IMR-90 (cell line): ENCODE data around the gene CTNND2. TPM values are rescaled to one million over a fixed set of nuclear protein-coding genes. Genes with fewer than 3 reads are reported as not detected.

ENCODE experiments used
- ATAC-seq: fragments of 200-7000 bp; cut with Tn5 transposase; 2 replicates; pipeline ENCODE4 v1.9.1; 2020; ENCODE audit warnings: low read depth, mild to moderate bottlenecking, moderate library complexity
- BruUV-seq: library from RNA; stranded (reverse); fragments of 400-500 nt; replicated peaks from 2 replicates; lab custom pipeline; 2021; lab: Mats Ljungman, UMichigan
- CTCF ChIA-PET: fragments of 300-600 bp; formaldehyde crosslinking; extraction: SDS; loops from one replicate; lab custom pipeline; 2021; ENCODE audit warnings: antibody characterized with exemption; lab: Yijun Ruan, JAX
- POLR2A ChIA-PET: fragments of 300-600 bp; sonication (Branson Sonifier 250); formaldehyde crosslinking; loops from one replicate; lab custom pipeline; 2022; ENCODE audit warnings: antibody characterized with exemption; ENCODE audit not compliant: unreplicated experiment; lab: Charles Lee
- DNase-seq: peaks from one replicate; pipeline ENCODE4 v3.0.0; 2013
- H2AFZ ChIP-seq: replicated peaks from 2 replicates; pipeline ENCODE3; 2013; ENCODE audit warnings: low read length, mild to moderate bottlenecking; ENCODE audit not compliant: poor library complexity
- H2AK5ac ChIP-seq: 2 replicates; pipeline ENCODE4 v1.6.1; 2013; ENCODE audit warnings: low read depth, low read length, inconsistent platforms
- H2AK9ac ChIP-seq: replicated peaks from 2 replicates; pipeline ENCODE3; 2013; ENCODE audit warnings: mild to moderate bottlenecking, low read depth, low read length, moderate library complexity; ENCODE audit not compliant: poor library complexity
- H2BK120ac ChIP-seq: 2 replicates; pipeline ENCODE4 v1.6.1; 2013; ENCODE audit warnings: low read depth, low read length, inconsistent platforms
- H2BK15ac ChIP-seq: 3 replicates; pipeline ENCODE4 v1.6.1; 2013; ENCODE audit warnings: low read depth, low read length, inconsistent platforms
- H2BK20ac ChIP-seq: 2 replicates; pipeline ENCODE4 v1.6.1; 2013; ENCODE audit warnings: low read depth, mild to moderate bottlenecking, inconsistent platforms, low read length, moderate library complexity
- H2BK5ac ChIP-seq: 2 replicates; pipeline ENCODE4 v1.6.1; 2013; ENCODE audit warnings: mild to moderate bottlenecking, low read depth, low read length, inconsistent platforms; ENCODE audit not compliant: poor library complexity, severe bottlenecking
- H3K14ac ChIP-seq: replicated peaks from 2 replicates; pipeline ENCODE4 v1.6.1; 2013; ENCODE audit warnings: low read depth, low read length, inconsistent platforms
- H3K18ac ChIP-seq: 2 replicates; pipeline ENCODE4 v1.6.1; 2013; ENCODE audit warnings: low read depth, low read length, control low read depth
- H3K23ac ChIP-seq: 2 replicates; pipeline ENCODE4 v1.6.1; 2013; ENCODE audit warnings: low read depth, low read length, inconsistent platforms
- H3K27ac ChIP-seq: 2 replicates; pipeline ENCODE4 v1.5.1; 2013; ENCODE audit warnings: mild to moderate bottlenecking, control low read depth, low read length; ENCODE audit not compliant: insufficient read depth
- H3K27me3 ChIP-seq: 2 replicates; pipeline ENCODE4 v1.6.1; 2013; ENCODE audit warnings: low read length; ENCODE audit not compliant: control insufficient read depth, insufficient read depth
- H3K36me3 ChIP-seq: 2 replicates; pipeline ENCODE4 v1.6.1; 2013; ENCODE audit warnings: low read length, mixed read lengths; ENCODE audit not compliant: control insufficient read depth, insufficient read depth
- H3K4ac ChIP-seq: 2 replicates; pipeline ENCODE4 v1.6.1; 2013; ENCODE audit warnings: low read depth, low read length, inconsistent platforms
- H3K4me1 ChIP-seq: 2 replicates; pipeline ENCODE4 v1.6.1; 2013; ENCODE audit warnings: low read length, mixed read lengths; ENCODE audit not compliant: control insufficient read depth, insufficient read depth
- H3K4me2 ChIP-seq: 2 replicates; pipeline ENCODE4 v1.6.1; 2013; ENCODE audit warnings: low read depth, mild to moderate bottlenecking, control low read depth, low read length, moderate library complexity
- H3K4me3 ChIP-seq: 2 replicates; pipeline ENCODE4 v1.5.1; 2013; ENCODE audit warnings: low read depth, mild to moderate bottlenecking, control low read depth, low read length, moderate library complexity; ENCODE audit not compliant: insufficient read depth
- H3K56ac ChIP-seq: 2 replicates; pipeline ENCODE4 v1.6.1; 2013; ENCODE audit warnings: low read length, inconsistent platforms; ENCODE audit not compliant: insufficient read depth; ENCODE audit errors: extremely low read depth
- H3K79me1 ChIP-seq, 2 experiments: 2 replicates each; pipeline ENCODE4 v1.6.1; 2013; ENCODE audit warnings: low read length in 2 of 2, inconsistent platforms in 1 of 2, low read depth in 1 of 2
- H3K9ac ChIP-seq: 2 replicates; pipeline ENCODE4 v1.6.1; 2013; ENCODE audit warnings: low read depth, low read length, control low read depth
- H3K9me1 ChIP-seq: 2 replicates; pipeline ENCODE4 v1.6.1; 2013; ENCODE audit warnings: low read length, inconsistent platforms; ENCODE audit not compliant: insufficient read depth
- H3K9me3 ChIP-seq: 2 replicates; pipeline ENCODE4 v1.6.1; 2013; ENCODE audit warnings: low read length; ENCODE audit not compliant: control insufficient read depth, insufficient read depth
- H4K20me1 ChIP-seq: 2 replicates; pipeline ENCODE4 v1.6.1; 2013; ENCODE audit warnings: low read length, inconsistent platforms; ENCODE audit not compliant: insufficient read depth
- H4K5ac ChIP-seq: 2 replicates; pipeline ENCODE4 v1.6.1; 2013; ENCODE audit warnings: mild to moderate bottlenecking, low read depth, low read length, control low read depth
- H4K8ac ChIP-seq, 2 experiments: 2 replicates each; pipeline ENCODE4 v1.6.1; 2013; ENCODE audit warnings: low read depth in 2 of 2, low read length in 2 of 2, control low read depth in 1 of 2, inconsistent platforms in 1 of 2
- H4K91ac ChIP-seq: 2 replicates; pipeline ENCODE4 v1.6.1; 2013; ENCODE audit warnings: low read depth, low read length, inconsistent platforms; ENCODE audit not compliant: insufficient read depth
- BHLHE40 ChIP-seq: fragments of 150-350 bp; IDR thresholded peaks from 2 replicates; pipeline ENCODE4 v1.6.1; 2016; ENCODE audit warnings: mild to moderate bottlenecking, low read depth, low read length
- CEBPB ChIP-seq: IDR thresholded peaks from 2 replicates; pipeline ENCODE4 v1.6.1; 2012; ENCODE audit warnings: low read depth, low read length, improper control_type of control experiment
- CHD1 ChIP-seq: IDR thresholded peaks from 2 replicates; pipeline ENCODE4 v1.6.1; 2012; ENCODE audit warnings: low read depth, low read length, improper control_type of control experiment
- FOS ChIP-seq: fragments of 150-350 bp; IDR thresholded peaks from 2 replicates; pipeline ENCODE4 v1.6.1; 2016; ENCODE audit warnings: low read depth, low read length
- MAZ ChIP-seq: IDR thresholded peaks from 2 replicates; pipeline ENCODE4 v1.6.1; 2012; ENCODE audit warnings: low read depth, mild to moderate bottlenecking, low read length, improper control_type of control experiment, moderate library complexity, borderline replicate concordance
- MXI1 ChIP-seq: IDR thresholded peaks from 2 replicates; pipeline ENCODE4 v1.6.1; 2012; ENCODE audit warnings: low read depth, mild to moderate bottlenecking, low read length, moderate library complexity, borderline replicate concordance
- POLR2A ChIP-seq: IDR thresholded peaks from 2 replicates; pipeline ENCODE4 v1.6.1; 2012; ENCODE audit warnings: mild to moderate bottlenecking, low read depth, low read length
- RAD21 ChIP-seq: IDR thresholded peaks from 2 replicates; pipeline ENCODE4 v1.6.1; 2012; ENCODE audit warnings: low read length, improper control_type of control experiment
- RFX5 ChIP-seq: IDR thresholded peaks from 2 replicates; pipeline ENCODE4 v1.8.0; 2012; ENCODE audit warnings: low read depth, mild to moderate bottlenecking, low read length, moderate library complexity
- SMC3 ChIP-seq: fragments of 150-350 bp; IDR thresholded peaks from 2 replicates; pipeline ENCODE4 v1.6.1; 2016; ENCODE audit warnings: low read depth, mild to moderate bottlenecking, antibody characterized with exemption, low read length, moderate library complexity
- WGBS, 2 experiments: methylation state at CpG; one replicate each; pipeline versions ENCODE4 v1.1.5 to v1.1.7; 2013; ENCODE audit warnings: missing lambda C conversion rate in 2 of 2; ENCODE audit not compliant: insufficient read length in 1 of 2; ENCODE audit errors: extremely low coverage in 2 of 2; 5-methylcytosine and 5-hydroxymethylcytosine counted together
- dilution Hi-C: fragments of 300-500 bp; cut with HindIII; formaldehyde crosslinking; loops from one replicate; pipeline ENCODE4 v1.14.3; 2018; ENCODE audit warnings: low sequenced_read_pairs; ENCODE audit not compliant: unreplicated experiment
- in situ Hi-C: fragments of 300-500 bp; cut with MboI; formaldehyde crosslinking; loops from 3 replicates; pipeline ENCODE4 v1.14.3; 2019; ENCODE audit warnings: low sequenced_read_pairs, inconsistent platforms, mixed read lengths
- intact Hi-C: fragments of 100-400 bp; cut with micrococcal nuclease; formaldehyde crosslinking; loops from 2 replicates; pipeline ENCODE4 v1.10.0; 2022
- polyA plus RNA-seq, 3 experiments: library from polyadenylated mRNA; depleted of rRNA; stranded (reverse); fragments of >200 nt; gene quantifications; 2 replicates each; pipeline ENCODE4 v1.2.3, GENCODE V29; 2012; ENCODE audit warnings: low replicate concordance in 1 of 3
- total RNA-seq: library from RNA; depleted of rRNA; stranded (reverse); fragments of >200 nt; gene quantifications from 2 replicates; pipeline ENCODE4 v1.2.3, GENCODE V29; 2012
- TF ChIP-seq, protein P1 (sequence below): conservative IDR thresholded peaks from 2 replicates; pipeline ENCODE4 v1.5.1; 2012; ENCODE audit warnings: mild to moderate bottlenecking, low read depth, low read length, improper control_type of control experiment
- TF ChIP-seq, protein P2 (sequence below): fragments of 150-350 bp; IDR thresholded peaks from 2 replicates; pipeline ENCODE4 v1.6.1; 2017; ENCODE audit warnings: mild to moderate bottlenecking, antibody characterized with exemption, low read length, low read depth
- TF ChIP-seq, protein P3 (sequence below): fragments of 150-350 bp; IDR thresholded peaks from 2 replicates; pipeline ENCODE4 v1.6.1; 2016; ENCODE audit warnings: low read depth, mild to moderate bottlenecking, low read length, moderate library complexity, borderline replicate concordance

The CTNND2 gene
- total and polyA plus RNA-seq, 2 of the 4 experiments (the other 2 are of a cell fraction): not detected

DNA sequence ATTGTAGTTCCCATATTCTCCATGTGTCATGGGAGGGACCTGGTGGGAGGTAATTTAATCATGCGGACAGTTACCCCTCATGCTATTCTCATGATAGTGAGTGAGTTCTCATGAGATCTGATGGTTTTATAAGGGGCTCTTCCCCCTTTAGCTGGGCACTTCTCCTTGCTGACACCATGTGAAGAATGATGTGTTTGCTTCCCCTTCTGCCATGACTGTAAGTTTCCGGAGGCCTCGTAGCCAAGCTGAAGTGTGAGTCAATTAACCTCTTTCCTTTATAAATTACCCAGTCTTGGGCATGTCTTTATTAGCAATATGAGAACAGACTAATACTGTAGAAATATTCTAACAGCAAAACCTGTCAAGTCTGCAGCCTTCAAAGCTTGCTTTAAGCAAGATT lies 293.2 kb downstream of the CTNND2 start:
- Histone ChIP-seq H3K79me1 (no peaks in the 10 kb centered on the region), H2AK9ac (no peak overlapping the region), H2AK5ac (no peak overlapping the region), H4K5ac (no peak overlapping the region), H3K18ac (no peak overlapping the region), H3K14ac (no peak overlapping the region), H3K27ac (no peak overlapping the region), H3K9me3 (0 out of 2 replicates have a peak, but pooled peaks cover 2% of the 10 kb centered on the region), H4K8ac (no peak overlapping the region), H4K91ac (no peak overlapping the region), H3K9ac (no peak overlapping the region), H3K4me2 (no peak overlapping the region), H3K4ac (no peak overlapping the region), H3K9me1 (no peaks in the 10 kb centered on the region), H3K4me1 (no peaks in the 10 kb centered on the region), H2BK5ac (no peak overlapping the region), H3K4me3 (no peak overlapping the region), H2BK15ac (no peak overlapping the region), H4K20me1 (no peaks in the 10 kb centered on the region), H3K27me3 (no peaks in the 10 kb centered on the region), H3K36me3 (no peaks in the 10 kb centered on the region), H2BK20ac (no peak overlapping the region), H3K23ac (no peak overlapping the region), H2BK120ac (no peak overlapping the region), H3K56ac (no peak overlapping the region), H2AFZ (no peak overlapping the region)
- DNase-seq: no peak
- TF ChIP-seq POLR2A (no peak), SMC3 (no peak), MXI1 (no peak), CEBPB (no peak), BHLHE40 (no peak), CHD1 (no peak), RAD21 (no peak), FOS (no peak), MAZ (no peak), RFX5 (no peak)
- TF ChIP-seq, protein P1, sequence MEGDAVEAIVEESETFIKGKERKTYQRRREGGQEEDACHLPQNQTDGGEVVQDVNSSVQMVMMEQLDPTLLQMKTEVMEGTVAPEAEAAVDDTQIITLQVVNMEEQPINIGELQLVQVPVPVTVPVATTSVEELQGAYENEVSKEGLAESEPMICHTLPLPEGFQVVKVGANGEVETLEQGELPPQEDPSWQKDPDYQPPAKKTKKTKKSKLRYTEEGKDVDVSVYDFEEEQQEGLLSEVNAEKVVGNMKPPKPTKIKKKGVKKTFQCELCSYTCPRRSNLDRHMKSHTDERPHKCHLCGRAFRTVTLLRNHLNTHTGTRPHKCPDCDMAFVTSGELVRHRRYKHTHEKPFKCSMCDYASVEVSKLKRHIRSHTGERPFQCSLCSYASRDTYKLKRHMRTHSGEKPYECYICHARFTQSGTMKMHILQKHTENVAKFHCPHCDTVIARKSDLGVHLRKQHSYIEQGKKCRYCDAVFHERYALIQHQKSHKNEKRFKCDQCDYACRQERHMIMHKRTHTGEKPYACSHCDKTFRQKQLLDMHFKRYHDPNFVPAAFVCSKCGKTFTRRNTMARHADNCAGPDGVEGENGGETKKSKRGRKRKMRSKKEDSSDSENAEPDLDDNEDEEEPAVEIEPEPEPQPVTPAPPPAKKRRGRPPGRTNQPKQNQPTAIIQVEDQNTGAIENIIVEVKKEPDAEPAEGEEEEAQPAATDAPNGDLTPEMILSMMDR: no peak
- TF ChIP-seq, protein P2, sequence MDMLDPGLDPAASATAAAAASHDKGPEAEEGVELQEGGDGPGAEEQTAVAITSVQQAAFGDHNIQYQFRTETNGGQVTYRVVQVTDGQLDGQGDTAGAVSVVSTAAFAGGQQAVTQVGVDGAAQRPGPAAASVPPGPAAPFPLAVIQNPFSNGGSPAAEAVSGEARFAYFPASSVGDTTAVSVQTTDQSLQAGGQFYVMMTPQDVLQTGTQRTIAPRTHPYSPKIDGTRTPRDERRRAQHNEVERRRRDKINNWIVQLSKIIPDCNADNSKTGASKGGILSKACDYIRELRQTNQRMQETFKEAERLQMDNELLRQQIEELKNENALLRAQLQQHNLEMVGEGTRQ: no peak
- TF ChIP-seq, protein P3, sequence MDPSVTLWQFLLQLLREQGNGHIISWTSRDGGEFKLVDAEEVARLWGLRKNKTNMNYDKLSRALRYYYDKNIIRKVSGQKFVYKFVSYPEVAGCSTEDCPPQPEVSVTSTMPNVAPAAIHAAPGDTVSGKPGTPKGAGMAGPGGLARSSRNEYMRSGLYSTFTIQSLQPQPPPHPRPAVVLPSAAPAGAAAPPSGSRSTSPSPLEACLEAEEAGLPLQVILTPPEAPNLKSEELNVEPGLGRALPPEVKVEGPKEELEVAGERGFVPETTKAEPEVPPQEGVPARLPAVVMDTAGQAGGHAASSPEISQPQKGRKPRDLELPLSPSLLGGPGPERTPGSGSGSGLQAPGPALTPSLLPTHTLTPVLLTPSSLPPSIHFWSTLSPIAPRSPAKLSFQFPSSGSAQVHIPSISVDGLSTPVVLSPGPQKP: no peak
- no CpG with 5 or more reads among the region's 3 CpGs for WGBS, 2 experiments
- ChIA-PET CTCF (no interaction called here), POLR2A (no interaction called here)
- intact Hi-C loops: no loop called here
- in situ Hi-C loops: no loop called here
- no peak for ATAC-seq
- BruUV-seq: no TSS peak
- dilution Hi-C loops: no loop called here
